PFSK-1 (cell line): Measurements from ENCODE around the gene MTUS2.

Source experiments
- FOXP2 ChIP-seq: optimal IDR thresholded peaks from 2 replicates; pipeline ENCODE3; 2011; ENCODE audit warnings: borderline replicate concordance, control low read depth, inconsistent platforms; ENCODE audit not compliant: insufficient read depth; ENCODE audit errors: extremely low read length, extremely low read depth
- POLR2AphosphoS5 ChIP-seq: IDR thresholded peaks from 2 replicates; pipeline ENCODE4 v1.6.1; 2012; ENCODE audit warnings: low read depth, mild to moderate bottlenecking, control low read depth, low read length, moderate library complexity
- REST ChIP-seq, 2 experiments: IDR thresholded peaks; 2 replicates each; pipeline versions ENCODE4 v1.6.1 to v1.8.0; 2011 to 2012; ENCODE audit warnings: low read depth in 2 of 2, low read length in 2 of 2, control low read depth in 1 of 2, inconsistent platforms in 1 of 2, mild to moderate bottlenecking in 1 of 2, moderate library complexity in 1 of 2; ENCODE audit not compliant: insufficient read depth in 1 of 2
- SIN3A ChIP-seq: IDR thresholded peaks from 2 replicates; pipeline ENCODE4 v1.6.1; 2012; ENCODE audit warnings: mild to moderate bottlenecking, low read length, moderate library complexity, borderline replicate concordance; ENCODE audit not compliant: insufficient read depth
- TAF1 ChIP-seq: IDR thresholded peaks from 2 replicates; pipeline ENCODE4 v1.6.1; 2012; ENCODE audit warnings: low read length, control low read depth, borderline replicate concordance; ENCODE audit not compliant: insufficient read depth

Gene MTUS2

GRCh38 chr13:29254626-29255370 lies 434.7 kb downstream of the MTUS2 start:
- TF ChIP-seq POLR2AphosphoS5 = no peak
- no peak for TF ChIP-seq SIN3A
- TF ChIP-seq TAF1 = no peak
- no peak for TF ChIP-seq REST (IDR thresholded peaks at IDR 0.05; ENCODE audit: insufficient read depth in 1 of 2, low read depth in 2 of 2, low read length in 2 of 2)
- TF ChIP-seq FOXP2 = no peak

DNA sequence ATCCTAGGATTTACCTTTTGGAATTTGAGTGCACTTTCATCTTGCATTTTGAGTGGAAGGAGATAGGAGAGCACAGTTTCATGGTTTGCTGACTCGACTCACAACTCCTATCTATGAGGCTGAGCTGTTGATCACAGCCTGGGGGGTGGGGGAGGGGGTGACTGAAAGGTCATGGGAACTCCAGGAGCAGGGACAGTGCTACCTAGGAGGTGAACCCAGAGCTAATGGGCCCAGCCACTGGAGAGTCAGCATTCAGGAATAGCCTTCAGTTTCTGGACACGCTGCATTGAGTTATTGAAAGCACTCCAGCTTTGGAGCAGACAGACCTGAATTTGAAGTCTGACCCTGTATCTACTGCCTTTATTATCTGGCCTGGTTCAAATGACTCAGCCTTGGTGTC lies 435.4 kb downstream of the MTUS2 start:
- TF ChIP-seq SIN3A = no peak
- no peak for TF ChIP-seq POLR2AphosphoS5
- no peak for TF ChIP-seq REST (IDR thresholded peaks at IDR 0.05; ENCODE audit: insufficient read depth in 1 of 2, low read depth in 2 of 2, low read length in 2 of 2)
- no peak for TF ChIP-seq FOXP2
- no peak for TF ChIP-seq TAF1

GRCh38 chr13:29260684-29261083 lies 440.5 kb downstream of the MTUS2 start:
- TF ChIP-seq REST (IDR thresholded peaks at IDR 0.05; ENCODE audit: insufficient read depth in 1 of 2, low read depth in 2 of 2, low read length in 2 of 2) = no peak
- TF ChIP-seq POLR2AphosphoS5 = no peak
- no peak for TF ChIP-seq SIN3A
- no peak for TF ChIP-seq FOXP2
- no peak for TF ChIP-seq TAF1

DNA sequence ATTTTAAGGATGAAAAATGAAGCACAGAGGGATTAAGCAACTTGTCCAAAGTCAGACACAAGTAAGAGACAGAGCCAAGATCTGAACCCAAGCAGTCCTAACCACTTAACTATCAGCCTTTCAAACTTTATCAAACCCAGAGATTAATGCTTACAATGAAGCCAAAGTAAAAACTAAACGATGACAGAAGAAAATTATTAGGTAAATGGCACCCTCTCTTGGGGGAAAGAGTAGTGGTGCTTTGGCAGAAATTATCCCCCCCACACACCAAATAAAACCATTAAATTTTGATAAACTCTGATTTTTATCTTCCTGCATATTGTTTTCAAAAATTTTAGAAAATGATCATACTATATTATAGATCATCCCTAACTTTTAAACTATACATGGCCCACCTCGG lies 446.1 kb downstream of the MTUS2 start:
- no peak for TF ChIP-seq POLR2AphosphoS5
- TF ChIP-seq SIN3A = no peak
- TF ChIP-seq FOXP2 = no peak
- TF ChIP-seq TAF1 = no peak
- no peak for TF ChIP-seq REST (IDR thresholded peaks at IDR 0.05; ENCODE audit: insufficient read depth in 1 of 2, low read depth in 2 of 2, low read length in 2 of 2)
